Neutrophil (primary cell): ENCODE data around the gene WDR31.
"Not testable (repeated sequence)": the region's sequence is repeated elsewhere in the genome, so short reads cannot be mapped to it uniquely, and the experiment has no call there.

Experiments
- H3K27ac ChIP-seq: fragments of 200-600 bp; sonication (generic); 2 replicates; pipeline ENCODE4 v1.5.1; 2016; ENCODE audit warnings: mild to moderate bottlenecking, moderate library complexity
- H3K27me3 ChIP-seq: fragments of 200-600 bp; sonication (generic); 2 replicates; pipeline ENCODE4 v1.6.0; 2016; ENCODE audit warnings: mild to moderate bottlenecking
- H3K36me3 ChIP-seq: fragments of 200-600 bp; sonication (generic); 2 replicates; pipeline ENCODE4 v1.5.1; 2017
- H3K4me1 ChIP-seq, 2 experiments: fragments of 200-600 bp in 1 of 2; sonication (generic) in 1 of 2; 1 replicate in 1 of 2; 2 replicates in 1 of 2; pipeline versions ENCODE4 v1.5.1 to v1.6.1; 2013 to 2016; ENCODE audit warnings: low read depth in 1 of 2, low read length in 1 of 2, mild to moderate bottlenecking in 1 of 2, moderate library complexity in 1 of 2; ENCODE audit not compliant: control insufficient read depth in 1 of 2, insufficient read depth in 1 of 2
- H3K4me3 ChIP-seq, 2 experiments: fragments of 200-600 bp in 1 of 2; sonication (generic) in 1 of 2; 1 replicate in 1 of 2; 2 replicates in 1 of 2; pipeline ENCODE4 v1.5.1; 2013 to 2016; ENCODE audit warnings: low read depth in 1 of 2, low read length in 1 of 2, mild to moderate bottlenecking in 1 of 2, moderate library complexity in 1 of 2
- H3K9me3 ChIP-seq: fragments of 200-600 bp; sonication (generic); 2 replicates; pipeline ENCODE4 v1.5.1; 2016
- CTCF ChIP-seq: fragments of 200-600 bp; sonication (generic); IDR thresholded peaks from 2 replicates; pipeline ENCODE4 v1.5.1; 2016; ENCODE audit warnings: antibody characterized with exemption

Gene WDR31

GRCh38 chr9:113369855-113370140 is 29.7 kb upstream of the WDR31 start:
- H3K4me3 ChIP-seq: no peak overlapping the region
- no peak overlapping the region for H3K27ac ChIP-seq
- H3K4me1 ChIP-seq: peaks cover 0 to 8% of the 10 kb centered on the region in 2 experiments
- H3K27me3 ChIP-seq: no peaks in the 10 kb centered on the region
- H3K36me3 ChIP-seq: peaks cover 15% of the 10 kb centered on the region
- no peaks in the 10 kb centered on the region for H3K9me3 ChIP-seq
- no peak for TF ChIP-seq CTCF

GRCh38 chr9:113368982-113369854 is 29.1 kb upstream of the WDR31 start:
- Histone ChIP-seq H3K36me3 (peaks cover 13% of the 10 kb centered on the region), H3K4me3 (no peak overlapping the region), H3K9me3 (no peaks in the 10 kb centered on the region), H3K27ac (no peak overlapping the region), H3K4me1 (peaks cover 0 to 8% of the 10 kb centered on the region in 2 experiments), H3K27me3 (no peaks in the 10 kb centered on the region)
- no peak for TF ChIP-seq CTCF

DNA sequence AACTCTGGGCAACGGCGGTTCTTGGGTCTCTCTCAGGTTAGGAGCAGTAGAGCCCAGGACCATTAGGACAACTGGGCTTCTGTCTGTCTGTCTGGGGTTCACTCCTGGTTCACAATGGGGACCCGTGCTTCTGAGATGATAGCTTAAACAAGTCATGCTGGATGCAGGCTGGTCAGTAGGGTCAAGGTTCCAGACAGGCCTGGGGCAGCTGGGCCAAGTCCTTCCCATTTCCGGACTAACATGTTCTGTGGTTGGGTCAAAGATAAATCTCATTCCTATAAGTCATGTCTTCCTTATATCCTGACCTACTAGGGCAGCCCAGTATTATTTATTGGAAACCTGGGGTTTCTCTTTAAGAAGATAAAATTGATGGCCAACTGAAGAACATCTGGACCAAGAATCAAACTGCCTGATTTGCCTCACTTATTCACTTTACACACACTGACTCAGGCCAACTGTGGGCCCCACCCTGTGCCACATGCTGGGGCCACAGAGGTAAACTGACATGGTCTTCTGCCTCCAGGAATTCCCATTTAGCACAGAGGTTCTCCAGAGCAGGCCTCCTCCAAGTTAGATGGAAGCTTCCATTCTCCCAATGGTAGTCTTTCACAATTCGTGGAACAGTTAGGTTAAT is 28.4 kb upstream of the WDR31 start:
- Histone ChIP-seq H3K27ac (no peak overlapping the region), H3K27me3 (no peaks in the 10 kb centered on the region), H3K36me3 (peaks cover 5% of the 10 kb centered on the region), H3K4me3 (no peak overlapping the region), H3K9me3 (no peaks in the 10 kb centered on the region), H3K4me1 (peaks cover 0 to 8% of the 10 kb centered on the region in 2 experiments)
- TF ChIP-seq CTCF: no peak

GRCh38 chr9:113365652-113366051 is 25.6 kb upstream of the WDR31 start:
- H3K27me3 ChIP-seq, H3K4me1 ChIP-seq, H3K4me3 ChIP-seq, H3K9me3 ChIP-seq, H3K27ac ChIP-seq, H3K36me3 ChIP-seq: not testable (repeated sequence)

GRCh38 chr9:113364951-113365350 is 24.9 kb upstream of the WDR31 start:
- Histone ChIP-seq H3K4me1 (peaks cover 0 to 8% of the 10 kb centered on the region in 2 experiments), H3K9me3 (no peaks in the 10 kb centered on the region), H3K4me3 (no peak overlapping the region), H3K27me3 (no peaks in the 10 kb centered on the region), H3K36me3 (no peaks in the 10 kb centered on the region), H3K27ac (no peak overlapping the region)
- no peak for TF ChIP-seq CTCF

DNA sequence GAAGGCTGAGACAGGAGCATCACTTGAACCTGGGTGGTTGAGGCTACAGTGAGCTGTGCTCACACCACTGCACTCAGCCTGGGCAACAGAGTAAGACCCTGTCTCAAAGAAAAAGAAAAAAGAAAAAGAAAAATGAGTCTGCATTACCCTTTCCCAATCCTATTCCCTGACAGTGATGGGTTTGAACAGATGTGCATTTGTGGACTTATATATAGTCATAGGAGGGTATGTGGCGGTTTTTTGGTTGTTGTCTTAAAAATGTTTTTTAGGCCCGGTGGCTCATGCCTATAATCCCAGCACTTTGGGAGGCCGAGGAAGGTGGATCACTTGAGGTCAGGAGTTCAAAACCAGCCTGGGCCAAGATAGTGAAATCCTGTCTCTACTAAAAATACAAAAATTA is 23.3 kb upstream of the WDR31 start:
- Histone ChIP-seq H3K4me3 (no peak overlapping the region), H3K4me1 (peaks cover 0 to 8% of the 10 kb centered on the region in 2 experiments), H3K9me3 (no peaks in the 10 kb centered on the region), H3K27ac (no peak overlapping the region), H3K36me3 (no peaks in the 10 kb centered on the region), H3K27me3 (no peaks in the 10 kb centered on the region)
- no peak for TF ChIP-seq CTCF
